SU-DHL-6 (cell line): ENCODE measurements around the gene PTPRK.

ENCODE experiments used
- CTCF ChIP-seq: fragments of 200-600 bp; sonication (generic); IDR thresholded peaks from one replicate; pipeline ENCODE4 v1.5.1; 2017; ENCODE audit warnings: antibody characterized with exemption, mild to moderate bottlenecking, low read length, moderate library complexity; ENCODE audit not compliant: insufficient read depth, poor library complexity, severe bottlenecking
- EZH2phosphoT487 ChIP-seq: fragments of 200-600 bp; sonication (generic), shearing (Covaris generic); conservative IDR thresholded peaks from 2 replicates; pipeline ENCODE4 v1.6.1; 2018; ENCODE audit warnings: mild to moderate bottlenecking, antibody characterized with exemption, low read length, moderate library complexity, mixed read lengths

- TF ChIP-seq CTCF (no peak), EZH2phosphoT487 (no peak)
Measured at GRCh38 chr6:128494440-128494839, 26.0 kb downstream of the PTPRK start.
